HCT116 (cell line): Measurements from ENCODE around the gene NEO1.

Experiments
- EZH2 ChIP-seq: fragments of 200-600 bp; sonication (generic); IDR thresholded peaks from 2 replicates; pipeline ENCODE4 v1.6.1; 2017; ENCODE audit warnings: antibody characterized with exemption, mixed run types
- EZH2phosphoT487 ChIP-seq: fragments of 200-600 bp; IDR thresholded peaks from 2 replicates; pipeline ENCODE4 v1.6.1; 2018; ENCODE audit warnings: antibody characterized with exemption, borderline replicate concordance
- JUND ChIP-seq: IDR thresholded peaks from 2 replicates; pipeline ENCODE4 v1.6.1; 2012
- POLR2AphosphoS5 ChIP-seq: IDR thresholded peaks from 2 replicates; pipeline ENCODE4 v1.6.1; 2011; ENCODE audit warnings: mild to moderate bottlenecking, low read depth, low read length, moderate library complexity
- RAD21 ChIP-seq: IDR thresholded peaks from 2 replicates; pipeline ENCODE4 v1.6.1; 2012; ENCODE audit warnings: low read depth, mild to moderate bottlenecking
- TF ChIP-seq, protein P1 (sequence below), 3 experiments: fragments of 200-600 bp in 1 of 3; sonication (generic) in 1 of 3; IDR thresholded peaks in 2 of 3; conservative IDR thresholded peaks in 1 of 3; 2 replicates each; pipeline ENCODE4 v1.5.1; 2012 to 2017; ENCODE audit warnings: low read depth in 2 of 3, low read length in 2 of 3, antibody characterized with exemption in 1 of 3, borderline replicate concordance in 1 of 3, control low read depth in 1 of 3, mild to moderate bottlenecking in 1 of 3, mixed read lengths in 1 of 3, mixed run types in 1 of 3, moderate library complexity in 1 of 3; ENCODE audit not compliant: insufficient read depth in 1 of 3
- TF ChIP-seq, protein P2 (sequence below): IDR thresholded peaks from 2 replicates; pipeline ENCODE4 v1.6.1; 2012; ENCODE audit warnings: low read depth
- TF ChIP-seq, protein P3 (sequence below): IDR thresholded peaks from 2 replicates; pipeline ENCODE4 v1.6.1; 2012
- TF ChIP-seq, protein P4 (sequence below): IDR thresholded peaks from 2 replicates; pipeline ENCODE4 v1.6.1; 2012

DNA sequence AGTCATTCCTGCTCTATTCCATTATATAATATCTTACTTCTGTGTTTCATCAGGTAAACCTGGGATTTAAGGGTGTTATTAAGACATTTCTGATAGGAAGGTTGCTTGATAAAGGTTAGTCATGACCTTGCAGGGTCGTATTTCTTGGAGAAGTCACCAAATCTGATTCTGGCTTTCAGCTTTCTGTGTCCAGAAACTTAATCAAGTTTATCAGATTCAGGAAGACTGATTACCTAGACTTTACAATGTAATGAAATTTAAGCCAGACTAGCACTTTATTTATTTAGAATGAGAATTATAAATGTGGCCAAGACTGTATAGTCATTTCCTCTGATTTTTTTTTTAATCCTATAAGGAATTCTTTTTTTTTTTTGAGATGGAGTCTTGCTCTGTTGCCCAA lies 81.9 kb downstream of the NEO1 start:
- TF ChIP-seq, protein P1, sequence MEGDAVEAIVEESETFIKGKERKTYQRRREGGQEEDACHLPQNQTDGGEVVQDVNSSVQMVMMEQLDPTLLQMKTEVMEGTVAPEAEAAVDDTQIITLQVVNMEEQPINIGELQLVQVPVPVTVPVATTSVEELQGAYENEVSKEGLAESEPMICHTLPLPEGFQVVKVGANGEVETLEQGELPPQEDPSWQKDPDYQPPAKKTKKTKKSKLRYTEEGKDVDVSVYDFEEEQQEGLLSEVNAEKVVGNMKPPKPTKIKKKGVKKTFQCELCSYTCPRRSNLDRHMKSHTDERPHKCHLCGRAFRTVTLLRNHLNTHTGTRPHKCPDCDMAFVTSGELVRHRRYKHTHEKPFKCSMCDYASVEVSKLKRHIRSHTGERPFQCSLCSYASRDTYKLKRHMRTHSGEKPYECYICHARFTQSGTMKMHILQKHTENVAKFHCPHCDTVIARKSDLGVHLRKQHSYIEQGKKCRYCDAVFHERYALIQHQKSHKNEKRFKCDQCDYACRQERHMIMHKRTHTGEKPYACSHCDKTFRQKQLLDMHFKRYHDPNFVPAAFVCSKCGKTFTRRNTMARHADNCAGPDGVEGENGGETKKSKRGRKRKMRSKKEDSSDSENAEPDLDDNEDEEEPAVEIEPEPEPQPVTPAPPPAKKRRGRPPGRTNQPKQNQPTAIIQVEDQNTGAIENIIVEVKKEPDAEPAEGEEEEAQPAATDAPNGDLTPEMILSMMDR (IDR thresholded peaks at IDR 0.05 in 2 of 3, conservative IDR thresholded peaks at IDR 0.05 in 1 of 3; ENCODE audit: borderline replicate concordance in 1 of 3, insufficient read depth in 1 of 3, low read depth in 2 of 3, low read length in 2 of 3), result no peak
- TF ChIP-seq EZH2phosphoT487, result no peak
- TF ChIP-seq JUND, result no peak
- TF ChIP-seq, protein P2, sequence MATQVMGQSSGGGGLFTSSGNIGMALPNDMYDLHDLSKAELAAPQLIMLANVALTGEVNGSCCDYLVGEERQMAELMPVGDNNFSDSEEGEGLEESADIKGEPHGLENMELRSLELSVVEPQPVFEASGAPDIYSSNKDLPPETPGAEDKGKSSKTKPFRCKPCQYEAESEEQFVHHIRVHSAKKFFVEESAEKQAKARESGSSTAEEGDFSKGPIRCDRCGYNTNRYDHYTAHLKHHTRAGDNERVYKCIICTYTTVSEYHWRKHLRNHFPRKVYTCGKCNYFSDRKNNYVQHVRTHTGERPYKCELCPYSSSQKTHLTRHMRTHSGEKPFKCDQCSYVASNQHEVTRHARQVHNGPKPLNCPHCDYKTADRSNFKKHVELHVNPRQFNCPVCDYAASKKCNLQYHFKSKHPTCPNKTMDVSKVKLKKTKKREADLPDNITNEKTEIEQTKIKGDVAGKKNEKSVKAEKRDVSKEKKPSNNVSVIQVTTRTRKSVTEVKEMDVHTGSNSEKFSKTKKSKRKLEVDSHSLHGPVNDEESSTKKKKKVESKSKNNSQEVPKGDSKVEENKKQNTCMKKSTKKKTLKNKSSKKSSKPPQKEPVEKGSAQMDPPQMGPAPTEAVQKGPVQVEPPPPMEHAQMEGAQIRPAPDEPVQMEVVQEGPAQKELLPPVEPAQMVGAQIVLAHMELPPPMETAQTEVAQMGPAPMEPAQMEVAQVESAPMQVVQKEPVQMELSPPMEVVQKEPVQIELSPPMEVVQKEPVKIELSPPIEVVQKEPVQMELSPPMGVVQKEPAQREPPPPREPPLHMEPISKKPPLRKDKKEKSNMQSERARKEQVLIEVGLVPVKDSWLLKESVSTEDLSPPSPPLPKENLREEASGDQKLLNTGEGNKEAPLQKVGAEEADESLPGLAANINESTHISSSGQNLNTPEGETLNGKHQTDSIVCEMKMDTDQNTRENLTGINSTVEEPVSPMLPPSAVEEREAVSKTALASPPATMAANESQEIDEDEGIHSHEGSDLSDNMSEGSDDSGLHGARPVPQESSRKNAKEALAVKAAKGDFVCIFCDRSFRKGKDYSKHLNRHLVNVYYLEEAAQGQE, result no peak
- TF ChIP-seq RAD21, result no peak
- TF ChIP-seq POLR2AphosphoS5, result no peak
- TF ChIP-seq, protein P3, sequence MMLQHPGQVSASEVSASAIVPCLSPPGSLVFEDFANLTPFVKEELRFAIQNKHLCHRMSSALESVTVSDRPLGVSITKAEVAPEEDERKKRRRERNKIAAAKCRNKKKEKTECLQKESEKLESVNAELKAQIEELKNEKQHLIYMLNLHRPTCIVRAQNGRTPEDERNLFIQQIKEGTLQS, result no peak
- TF ChIP-seq, protein P4, sequence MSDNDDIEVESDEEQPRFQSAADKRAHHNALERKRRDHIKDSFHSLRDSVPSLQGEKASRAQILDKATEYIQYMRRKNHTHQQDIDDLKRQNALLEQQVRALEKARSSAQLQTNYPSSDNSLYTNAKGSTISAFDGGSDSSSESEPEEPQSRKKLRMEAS, result no peak
- no peak for TF ChIP-seq EZH2
